Neural cell (in vitro differentiated cells): ENCODE data around the gene MSH3. TPM values are rescaled to one million over a fixed set of nuclear protein-coding genes. Genes with fewer than 3 reads are reported as not detected.

Source experiments
- H2AFZ ChIP-seq: fragments of 200-600, 300-800 bp; sonication (generic), shearing (Covaris generic); 2 replicates; pipeline ENCODE4 v1.6.0; 2014; ENCODE audit warnings: low read depth, mild to moderate bottlenecking, antibody characterized with exemption, low read length, moderate library complexity
- H3F3A ChIP-seq: fragments of 200-600 bp; shearing (Covaris generic); 2 replicates; pipeline ENCODE4 v1.6.1; 2016; ENCODE audit warnings: mild to moderate bottlenecking, moderate library complexity, mixed read lengths, antibody characterized with exemption, low read length; ENCODE audit not compliant: insufficient read depth, poor library complexity, severe bottlenecking
- H3K27ac ChIP-seq: fragments of 200-600, 300-800 bp; sonication (generic), shearing (Covaris generic); 2 replicates; pipeline ENCODE4 v1.5.1; 2014; ENCODE audit warnings: mild to moderate bottlenecking, low read length, moderate library complexity
- H3K27me3 ChIP-seq: fragments of 300-800, 200-600 bp; sonication (generic), shearing (Covaris generic); 2 replicates; pipeline ENCODE4 v1.6.0; 2014; ENCODE audit warnings: mild to moderate bottlenecking, low read depth, low read length, moderate library complexity; ENCODE audit not compliant: insufficient read depth
- H3K36me3 ChIP-seq: fragments of 300-800, 200-600 bp; sonication (generic), shearing (Covaris generic); 2 replicates; pipeline ENCODE4 v1.5.1; 2014; ENCODE audit warnings: mild to moderate bottlenecking, antibody characterized with exemption, low read length, moderate library complexity; ENCODE audit not compliant: insufficient read depth
- H3K4me2 ChIP-seq: fragments of 300-800, 200-600 bp; sonication (generic), shearing (Covaris generic); 2 replicates; pipeline ENCODE4 v1.6.0; 2014; ENCODE audit warnings: mild to moderate bottlenecking, low read length
- H3K4me3 ChIP-seq: fragments of 300-800, 200-600 bp; sonication (generic), shearing (Covaris generic); 2 replicates; pipeline ENCODE4 v1.5.1; 2014; ENCODE audit warnings: mild to moderate bottlenecking, low read length, moderate library complexity
- H3K79me2 ChIP-seq: fragments of 200-600 bp; shearing (Covaris generic); replicated peaks from 2 replicates; pipeline ENCODE4 v1.6.0; 2014; ENCODE audit warnings: mild to moderate bottlenecking, low read length, moderate library complexity; ENCODE audit not compliant: insufficient read depth
- H3K9ac ChIP-seq: fragments of 300-800, 200-600 bp; sonication (generic), shearing (Covaris generic); 2 replicates; pipeline ENCODE4 v1.6.1; 2016; ENCODE audit warnings: mild to moderate bottlenecking, low read length, mixed read lengths
- H3K9me2 ChIP-seq: fragments of 200-600 bp; shearing (Covaris generic); 2 replicates; pipeline ENCODE4 v1.6.1; 2016; ENCODE audit warnings: mild to moderate bottlenecking, low read length, mixed read lengths; ENCODE audit not compliant: insufficient read depth
- H3K9me3 ChIP-seq: fragments of 200-600, 300-800 bp; sonication (generic), shearing (Covaris generic); 2 replicates; pipeline ENCODE4 v1.6.1; 2016; ENCODE audit warnings: mild to moderate bottlenecking, mixed run types, low read length, moderate library complexity, mixed read lengths
- H4K20me1 ChIP-seq: fragments of 200-600 bp; shearing (Covaris generic); 2 replicates; pipeline ENCODE4 v1.6.1; 2016; ENCODE audit warnings: mild to moderate bottlenecking, mixed run types; ENCODE audit not compliant: insufficient read depth
- CTCF ChIP-seq: fragments of 450-650 bp; IDR thresholded peaks from 2 replicates; pipeline ENCODE4 v1.5.1; 2014; ENCODE audit warnings: antibody characterized with exemption, mild to moderate bottlenecking, moderate library complexity; ENCODE audit not compliant: poor library complexity, severe bottlenecking
- EP300 ChIP-seq: fragments of 450-650 bp; conservative IDR thresholded peaks from 2 replicates; pipeline ENCODE4 v1.6.1; 2014; ENCODE audit warnings: antibody characterized with exemption, mild to moderate bottlenecking, moderate library complexity; ENCODE audit not compliant: poor library complexity, severe bottlenecking
- EZH2 ChIP-seq: fragments of 200-600, 300-800 bp; shearing (Covaris generic), sonication (generic); IDR thresholded peaks from 2 replicates; pipeline ENCODE4 v1.6.1; 2014; ENCODE audit warnings: antibody characterized with exemption, low read length, borderline replicate concordance, mild to moderate bottlenecking; ENCODE audit not compliant: insufficient read depth, poor library complexity, severe bottlenecking
- MXI1 ChIP-seq: fragments of 450-650 bp; conservative IDR thresholded peaks from 2 replicates; pipeline ENCODE4 v1.6.1; 2014; ENCODE audit warnings: antibody characterized with exemption, mild to moderate bottlenecking; ENCODE audit not compliant: poor library complexity, severe bottlenecking
- POLR2AphosphoS5 ChIP-seq: IDR thresholded peaks from 2 replicates; pipeline ENCODE4 v1.6.1; 2012
- RAD21 ChIP-seq: fragments of 450-650 bp; conservative IDR thresholded peaks from 2 replicates; pipeline ENCODE4 v1.6.1; 2014; ENCODE audit warnings: antibody characterized with exemption, mild to moderate bottlenecking, moderate library complexity
- REST ChIP-seq: IDR thresholded peaks from 2 replicates; pipeline ENCODE4 v1.6.1; 2012; ENCODE audit warnings: borderline replicate concordance
- SMC3 ChIP-seq: fragments of 450-650 bp; conservative IDR thresholded peaks from 2 replicates; pipeline ENCODE4 v1.6.1; 2014; ENCODE audit warnings: antibody characterized with exemption, mild to moderate bottlenecking, moderate library complexity; ENCODE audit not compliant: poor library complexity
- TAF1 ChIP-seq: IDR thresholded peaks from 2 replicates; pipeline ENCODE4 v1.6.1; 2012; ENCODE audit warnings: low read depth
- polyA plus RNA-seq: library from polyadenylated mRNA; depleted of rRNA; stranded (reverse); fragments of >200 nt; gene quantifications from 2 replicates; pipeline ENCODE4 v1.2.3, GENCODE V29; 2014

Gene MSH3
- polyA plus RNA-seq, 1 donor from 2014 or later: 9.8 TPM

- Histone ChIP-seq H3K4me2 (peak overlapping the region; percentile 94), H3K27me3 (no peaks in the 10 kb centered on the region), H3K9me3 (no peaks in the 10 kb centered on the region), H2AFZ (no peak overlapping the region), H3K4me3 (peak overlapping the region; percentile 87), H3F3A (no peaks in the 10 kb centered on the region), H3K79me2 (peaks cover 23% of the 10 kb centered on the region), H3K9ac (peak overlapping the region; percentile 12), H3K36me3 (no peaks in the 10 kb centered on the region), H3K27ac (no peak overlapping the region), H3K9me2 (no peaks in the 10 kb centered on the region), H4K20me1 (no peaks in the 10 kb centered on the region)
- TF ChIP-seq RAD21 (no peak), TAF1 (no peak), CTCF (no peak), SMC3 (no peak), EZH2 (no peak), MXI1 (no peak)
These were observed 430 bp upstream of the MSH3 start for GRCh38 chr5:80654054-80654390.

GRCh38 chr5:80655231-80655774, 851 bp downstream of the MSH3 start:
- H3K9me3 ChIP-seq: no peaks in the 10 kb centered on the region
- TF ChIP-seq EZH2 (no peak), TAF1 (no peak), RAD21 (no peak), MXI1 (no peak), POLR2AphosphoS5 (no peak), EP300 (no peak), REST (no peak), SMC3 (no peak), CTCF (no peak)
- peaks cover 23% of the 10 kb centered on the region for H3K79me2 ChIP-seq
- peak overlapping the region; percentile 89 for H3K9ac ChIP-seq
- H3K27ac ChIP-seq: peak overlapping the region; percentile 89
- peak overlapping the region; percentile 49 for H3K4me2 ChIP-seq
- no peaks in the 10 kb centered on the region for H4K20me1 ChIP-seq
- H3K36me3 ChIP-seq: no peaks in the 10 kb centered on the region
- H2AFZ ChIP-seq: peak overlapping the region; percentile 38
- no peaks in the 10 kb centered on the region for H3K27me3 ChIP-seq
- H3K9me2 ChIP-seq: no peaks in the 10 kb centered on the region
- no peaks in the 10 kb centered on the region for H3F3A ChIP-seq
- H3K4me3 ChIP-seq: peak overlapping the region; percentile 87
